Endothelial cell of umbilical vein (primary cell): Measurements from ENCODE around the gene TPO. TPM values are rescaled to one million over a fixed set of nuclear protein-coding genes. Genes with fewer than 3 reads are reported as not detected.

ENCODE experiments used
- BruUV-seq: library from RNA; stranded (reverse); fragments of 400-500 nt; replicated peaks from 2 replicates; lab custom pipeline; 2021; lab: Mats Ljungman, UMichigan
- CTCF ChIA-PET: fragments of 300-600, 350-600 bp; sonication (Branson Sonifier 250); formaldehyde crosslinking; loops from one replicate; lab custom pipeline; 2021; ENCODE audit warnings: antibody characterized with exemption, inconsistent platforms; lab: Charles Lee
- POLR2A ChIA-PET: fragments of 300-600, 350-600 bp; sonication (Branson Sonifier 250); formaldehyde crosslinking; loops from one replicate; lab custom pipeline; 2021; ENCODE audit warnings: antibody characterized with exemption, inconsistent platforms; lab: Charles Lee
- DNase-seq: peaks from one replicate; pipeline ENCODE4 v3.0.0-alpha.2; 2011; ENCODE audit warnings: low read depth, low spot score
- FAIRE-seq: peaks from 2 replicates; lab custom pipeline; 2011; peaks lifted over from hg19 to GRCh38; lab: Jason Lieb, UNC
- H2AFZ ChIP-seq: 2 replicates; pipeline ENCODE4 v1.6.0; 2012; ENCODE audit warnings: low read depth, low read length, control low read depth, inconsistent platforms
- H3K27ac ChIP-seq: 2 replicates; pipeline ENCODE4 v1.5.1; 2011; ENCODE audit warnings: low read depth, mild to moderate bottlenecking, control low read depth, low read length, moderate library complexity; ENCODE audit not compliant: insufficient read depth
- H3K27me3 ChIP-seq, 2 experiments: 2 replicates each; pipeline versions ENCODE4 v1.6.0 to v1.6.1; 2011; ENCODE audit warnings: low read length in 2 of 2, mixed read lengths in 1 of 2; ENCODE audit not compliant: control insufficient read depth in 2 of 2, insufficient read depth in 2 of 2
- H3K36me3 ChIP-seq, 2 experiments: 2 replicates in 1 of 2; 3 replicates in 1 of 2; pipeline ENCODE4 v1.5.1; 2011; ENCODE audit warnings: low read length in 2 of 2, mild to moderate bottlenecking in 1 of 2, moderate library complexity in 1 of 2; ENCODE audit not compliant: control insufficient read depth in 2 of 2, insufficient read depth in 2 of 2; ENCODE audit errors: extremely low read depth in 1 of 2
- H3K4me1 ChIP-seq: 3 replicates; pipeline ENCODE4 v1.5.1; 2011; ENCODE audit warnings: mild to moderate bottlenecking, low read length; ENCODE audit not compliant: control insufficient read depth, insufficient read depth; ENCODE audit errors: extremely low read depth
- H3K4me2 ChIP-seq: 2 replicates; pipeline ENCODE4 v1.6.1; 2011; ENCODE audit warnings: low read length, control low read depth, mixed read lengths; ENCODE audit not compliant: insufficient read depth
- H3K4me3 ChIP-seq, 3 experiments: fragments of 200-600 bp in 1 of 3; sonication (generic), shearing (Covaris generic) in 1 of 3; replicated peaks in 1 of 3; 2 replicates each; pipeline ENCODE4 v1.5.1; 2011 to 2016; ENCODE audit warnings: control low read depth in 3 of 3, low read length in 3 of 3, mild to moderate bottlenecking in 2 of 3, inconsistent platforms in 1 of 3, low read depth in 1 of 3, moderate library complexity in 1 of 3; ENCODE audit not compliant: insufficient read depth in 1 of 3
- H3K79me2 ChIP-seq: 2 replicates; pipeline ENCODE4 v1.6.0; 2012; ENCODE audit warnings: low read length, inconsistent platforms; ENCODE audit not compliant: control insufficient read depth, insufficient read depth
- H3K9ac ChIP-seq: replicated peaks from 2 replicates; pipeline ENCODE3; 2011; ENCODE audit warnings: low read length, control low read depth; ENCODE audit not compliant: insufficient read depth; ENCODE audit errors: extremely low read depth
- H3K9me1 ChIP-seq: replicated peaks from 3 replicates; pipeline ENCODE4 v1.6.0; 2011; ENCODE audit warnings: mild to moderate bottlenecking, low read length; ENCODE audit not compliant: control insufficient read depth, insufficient read depth; ENCODE audit errors: extremely low read depth
- H3K9me3 ChIP-seq: replicated peaks from 2 replicates; pipeline ENCODE4 v1.5.1; 2012; ENCODE audit warnings: low read length, inconsistent platforms; ENCODE audit not compliant: control insufficient read depth, insufficient read depth
- H4K20me1 ChIP-seq: replicated peaks from 2 replicates; pipeline ENCODE3; 2011; ENCODE audit warnings: mild to moderate bottlenecking, low read length; ENCODE audit not compliant: control insufficient read depth, insufficient read depth; ENCODE audit errors: extremely low read depth
- FOS ChIP-seq: IDR thresholded peaks from 2 replicates; pipeline ENCODE4 v1.6.1; 2011; ENCODE audit warnings: mild to moderate bottlenecking, low read length, moderate library complexity, borderline replicate concordance; ENCODE audit not compliant: insufficient read depth
- GATA2 ChIP-seq: IDR thresholded peaks from 2 replicates; pipeline ENCODE4 v1.7.0; 2011; ENCODE audit warnings: low read depth, mild to moderate bottlenecking, moderate library complexity, mixed read lengths, low read length; ENCODE audit not compliant: insufficient read length, insufficient read depth
- JUN ChIP-seq: IDR thresholded peaks from 2 replicates; pipeline ENCODE4 v1.6.1; 2011; ENCODE audit warnings: borderline replicate concordance, low read depth; ENCODE audit not compliant: insufficient read length, insufficient read depth
- MYC ChIP-seq: IDR thresholded peaks from one replicate; pipeline ENCODE4 v1.6.1; 2011; ENCODE audit warnings: mild to moderate bottlenecking, low read depth, low read length
- POLR2A ChIP-seq: IDR thresholded peaks from 2 replicates; pipeline ENCODE4 v1.6.1; 2012; ENCODE audit warnings: low read depth, mild to moderate bottlenecking, control low read depth, low read length
- dilution Hi-C: fragments of 300-500 bp; cut with MboI; formaldehyde crosslinking; loops from one replicate; pipeline ENCODE4 v1.15.0; 2019; ENCODE audit warnings: low sequenced_read_pairs; ENCODE audit not compliant: extremely low pct_ligation_motif_present
- intact Hi-C: fragments of 100-400 bp; cut with micrococcal nuclease; formaldehyde crosslinking; loops from one replicate; pipeline ENCODE4 v1.10.0; 2022
- polyA plus RNA-seq, 4 experiments: library from polyadenylated mRNA; depleted of rRNA in 3 of 4; stranded (reverse) in 3 of 4; unstranded in 1 of 4; fragments of >200 nt; gene quantifications; 2 replicates each; pipeline versions ENCODE4 v1.2.1 to v1.2.3, GENCODE V29; 2011 to 2012; ENCODE audit warnings: missing spikeins in 1 of 4
- total RNA-seq: library from RNA; stranded (reverse); gene quantifications from 2 replicates; pipeline ENCODE4 v1.2.3, GENCODE V29; 2021
- TF ChIP-seq, protein P1 (sequence below), 2 donors: IDR thresholded peaks; 1 replicate in 1 of 2; 2 replicates in 1 of 2; pipeline ENCODE4 v1.5.1; 2011; ENCODE audit warnings: low read length in 2 of 2, mild to moderate bottlenecking in 2 of 2, moderate library complexity in 2 of 2, control low read depth in 1 of 2, inconsistent platforms in 1 of 2, low read depth in 1 of 2; ENCODE audit not compliant: insufficient read depth in 1 of 2; ENCODE audit errors: extremely low read depth in 1 of 2
- TF ChIP-seq, protein P2 (sequence below): IDR thresholded peaks from 2 replicates; pipeline ENCODE4 v1.6.1; 2011; ENCODE audit not compliant: insufficient read depth, insufficient read length

TPO gene
- total and polyA plus RNA-seq, 2 donors (not counting 3 experiments of a cell fraction or from before 2014, with no cell fraction given): not detected

DNA sequence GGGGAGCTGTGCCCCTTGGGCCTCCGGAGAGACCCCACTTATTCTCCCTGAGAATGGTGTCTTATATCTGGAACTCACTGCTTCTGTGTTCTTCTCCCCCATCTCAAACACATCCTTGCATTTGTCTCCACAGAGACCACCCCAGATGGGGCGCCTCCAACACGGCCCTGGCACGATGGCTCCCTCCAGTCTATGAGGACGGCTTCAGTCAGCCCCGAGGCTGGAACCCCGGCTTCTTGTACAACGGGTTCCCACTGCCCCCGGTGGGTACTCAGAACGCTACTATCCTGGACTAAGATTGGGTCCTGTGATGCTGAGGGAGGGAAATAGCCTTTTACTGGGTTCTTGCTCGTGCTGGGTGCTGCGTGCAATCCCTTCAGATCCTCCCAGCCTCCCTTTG lies 40.3 kb downstream of the TPO start:
- H2AFZ ChIP-seq: no peak overlapping the region
- POLR2A ChIA-PET: no interaction called here
- no peaks in the 10 kb centered on the region for H3K27me3 ChIP-seq

DNA sequence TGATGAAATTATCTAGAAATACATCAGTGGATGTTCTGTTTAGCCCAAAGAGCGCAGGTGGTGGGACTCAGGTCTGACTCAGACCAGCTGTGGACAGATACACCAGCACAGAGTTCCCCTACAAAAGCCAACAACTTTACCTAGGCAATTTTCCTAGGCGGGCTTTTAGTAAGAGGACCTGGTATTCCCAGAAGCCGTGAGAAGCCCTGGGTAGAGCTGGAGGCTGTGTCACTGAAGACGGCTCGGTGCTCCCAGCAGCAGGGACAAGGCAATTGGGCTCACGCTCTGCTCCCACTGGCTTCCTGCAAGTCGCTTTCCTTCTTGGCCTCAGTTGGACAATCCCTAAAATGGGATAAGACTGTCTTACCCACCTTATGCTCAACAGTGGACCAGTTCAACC lies 41.1 kb downstream of the TPO start:
- POLR2A ChIA-PET: no interaction called here
- H3K36me3 ChIP-seq: no peaks in the 10 kb centered on the region

More for the DNA sequence above, 40.3 kb downstream of the TPO start:
- H4K20me1 ChIP-seq: no peaks in the 10 kb centered on the region
- H3K4me2 ChIP-seq: no peak overlapping the region
- peaks cover 4% of the 10 kb centered on the region for H3K9me3 ChIP-seq
- H3K27ac ChIP-seq: no peak overlapping the region
- no peaks in the 10 kb centered on the region for H3K36me3 ChIP-seq
- DNase-seq (no peak), FAIRE-seq (no peak)
- no TSS peak for BruUV-seq
- H3K4me3 ChIP-seq: no peak overlapping the region
- H3K9me1 ChIP-seq: no peaks in the 10 kb centered on the region
- no peaks in the 10 kb centered on the region for H3K79me2 ChIP-seq
- intact Hi-C loops: no loop called here
- dilution Hi-C loops: no loop called here
- TF ChIP-seq GATA2: no peak
- TF ChIP-seq, protein P1, sequence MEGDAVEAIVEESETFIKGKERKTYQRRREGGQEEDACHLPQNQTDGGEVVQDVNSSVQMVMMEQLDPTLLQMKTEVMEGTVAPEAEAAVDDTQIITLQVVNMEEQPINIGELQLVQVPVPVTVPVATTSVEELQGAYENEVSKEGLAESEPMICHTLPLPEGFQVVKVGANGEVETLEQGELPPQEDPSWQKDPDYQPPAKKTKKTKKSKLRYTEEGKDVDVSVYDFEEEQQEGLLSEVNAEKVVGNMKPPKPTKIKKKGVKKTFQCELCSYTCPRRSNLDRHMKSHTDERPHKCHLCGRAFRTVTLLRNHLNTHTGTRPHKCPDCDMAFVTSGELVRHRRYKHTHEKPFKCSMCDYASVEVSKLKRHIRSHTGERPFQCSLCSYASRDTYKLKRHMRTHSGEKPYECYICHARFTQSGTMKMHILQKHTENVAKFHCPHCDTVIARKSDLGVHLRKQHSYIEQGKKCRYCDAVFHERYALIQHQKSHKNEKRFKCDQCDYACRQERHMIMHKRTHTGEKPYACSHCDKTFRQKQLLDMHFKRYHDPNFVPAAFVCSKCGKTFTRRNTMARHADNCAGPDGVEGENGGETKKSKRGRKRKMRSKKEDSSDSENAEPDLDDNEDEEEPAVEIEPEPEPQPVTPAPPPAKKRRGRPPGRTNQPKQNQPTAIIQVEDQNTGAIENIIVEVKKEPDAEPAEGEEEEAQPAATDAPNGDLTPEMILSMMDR (IDR thresholded peaks at IDR 0.05; ENCODE audit: extremely low read depth in 1 of 2, insufficient read depth in 1 of 2, low read depth in 1 of 2, low read length in 2 of 2): no peak
- TF ChIP-seq MYC: no peak
- no peak for TF ChIP-seq JUN
- no peak for TF ChIP-seq POLR2A
- TF ChIP-seq FOS: no peak
- no peak overlapping the region for H3K9ac ChIP-seq
- CTCF ChIA-PET: no interaction called here
- no peaks in the 10 kb centered on the region for H3K4me1 ChIP-seq

More for the DNA sequence above, 41.1 kb downstream of the TPO start:
- Histone ChIP-seq H3K4me2 (no peak overlapping the region), H3K27me3 (no peaks in the 10 kb centered on the region), H2AFZ (no peak overlapping the region), H4K20me1 (no peaks in the 10 kb centered on the region), H3K79me2 (no peaks in the 10 kb centered on the region), H3K4me3 (no peak overlapping the region), H3K27ac (no peak overlapping the region), H3K9ac (no peak overlapping the region), H3K4me1 (no peaks in the 10 kb centered on the region), H3K9me3 (peaks cover 4% of the 10 kb centered on the region), H3K9me1 (no peaks in the 10 kb centered on the region)
- dilution Hi-C loops: no loop called here
- DNase-seq (no peak), FAIRE-seq (no peak)
- CTCF ChIA-PET: interaction anchor here (0.6 kb wide), 1 partner anchor 161 kb away, joined by 3 read pairs; no protein-coding TSS in a partner anchor
- intact Hi-C loops: no loop called here
- TF ChIP-seq, protein P2, sequence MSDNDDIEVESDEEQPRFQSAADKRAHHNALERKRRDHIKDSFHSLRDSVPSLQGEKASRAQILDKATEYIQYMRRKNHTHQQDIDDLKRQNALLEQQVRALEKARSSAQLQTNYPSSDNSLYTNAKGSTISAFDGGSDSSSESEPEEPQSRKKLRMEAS: no peak
- no TSS peak for BruUV-seq
